Hepatocyte (in vitro differentiated cells): ENCODE measurements around the gene CRYBA1.
"Not testable (repeated sequence)": the region's sequence is repeated elsewhere in the genome, so short reads cannot be mapped to it uniquely, and the experiment has no call there.

ENCODE experiments used
- EZH2 ChIP-seq: fragments of 200-600 bp; sonication (generic); IDR thresholded peaks from 2 replicates; pipeline ENCODE4 v1.6.1; 2016; ENCODE audit warnings: antibody characterized with exemption, mild to moderate bottlenecking, borderline replicate concordance
- EZH2phosphoT487 ChIP-seq: fragments of 200-600 bp; sonication (generic); IDR thresholded peaks from one replicate; pipeline ENCODE4 v1.6.1; 2018; ENCODE audit warnings: antibody characterized with exemption, mild to moderate bottlenecking, low read depth, moderate library complexity; ENCODE audit not compliant: unreplicated experiment, severe bottlenecking
- TF ChIP-seq, protein P1 (sequence below): fragments of 200-600 bp; sonication (generic); IDR thresholded peaks from 2 replicates; pipeline ENCODE4 v1.5.1; 2016; ENCODE audit warnings: antibody characterized with exemption, mild to moderate bottlenecking; ENCODE audit not compliant: poor library complexity

DNA sequence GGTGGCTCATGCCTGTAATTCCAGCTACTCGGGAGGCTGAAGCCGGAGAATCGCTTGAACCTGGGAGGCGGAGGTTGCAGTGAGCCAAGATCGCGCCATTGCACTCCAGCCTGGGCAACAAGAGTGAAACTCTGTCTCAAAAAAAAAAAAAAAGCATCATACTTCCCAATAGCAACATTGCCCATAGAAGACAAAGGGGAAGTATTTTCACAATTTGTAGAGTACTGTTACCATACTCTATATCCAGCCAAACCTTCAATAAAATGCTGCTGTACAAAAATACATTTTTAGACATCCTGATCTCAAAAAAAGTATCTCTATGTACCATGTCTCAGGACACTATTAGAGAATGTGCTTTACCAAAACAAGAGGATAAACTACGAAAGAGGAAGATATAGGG lies 11.7 kb upstream of the CRYBA1 start:
- TF ChIP-seq, protein P1, sequence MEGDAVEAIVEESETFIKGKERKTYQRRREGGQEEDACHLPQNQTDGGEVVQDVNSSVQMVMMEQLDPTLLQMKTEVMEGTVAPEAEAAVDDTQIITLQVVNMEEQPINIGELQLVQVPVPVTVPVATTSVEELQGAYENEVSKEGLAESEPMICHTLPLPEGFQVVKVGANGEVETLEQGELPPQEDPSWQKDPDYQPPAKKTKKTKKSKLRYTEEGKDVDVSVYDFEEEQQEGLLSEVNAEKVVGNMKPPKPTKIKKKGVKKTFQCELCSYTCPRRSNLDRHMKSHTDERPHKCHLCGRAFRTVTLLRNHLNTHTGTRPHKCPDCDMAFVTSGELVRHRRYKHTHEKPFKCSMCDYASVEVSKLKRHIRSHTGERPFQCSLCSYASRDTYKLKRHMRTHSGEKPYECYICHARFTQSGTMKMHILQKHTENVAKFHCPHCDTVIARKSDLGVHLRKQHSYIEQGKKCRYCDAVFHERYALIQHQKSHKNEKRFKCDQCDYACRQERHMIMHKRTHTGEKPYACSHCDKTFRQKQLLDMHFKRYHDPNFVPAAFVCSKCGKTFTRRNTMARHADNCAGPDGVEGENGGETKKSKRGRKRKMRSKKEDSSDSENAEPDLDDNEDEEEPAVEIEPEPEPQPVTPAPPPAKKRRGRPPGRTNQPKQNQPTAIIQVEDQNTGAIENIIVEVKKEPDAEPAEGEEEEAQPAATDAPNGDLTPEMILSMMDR: not testable (repeated sequence)
- TF ChIP-seq EZH2, EZH2phosphoT487: not testable (repeated sequence)
